Measurements from ENCODE around the gene GHITM. TPM values are rescaled to one million over a fixed set of nuclear protein-coding genes. Genes with fewer than 3 reads are reported as not detected.
"Not testable (repeated sequence)": the region's sequence is repeated elsewhere in the genome, so short reads cannot be mapped to it uniquely, and the experiment has no call there.

Gene GHITM
- polyA plus RNA-seq, 6 donors from 2014 or later: 241 to 563 (median 272) TPM

DNA sequence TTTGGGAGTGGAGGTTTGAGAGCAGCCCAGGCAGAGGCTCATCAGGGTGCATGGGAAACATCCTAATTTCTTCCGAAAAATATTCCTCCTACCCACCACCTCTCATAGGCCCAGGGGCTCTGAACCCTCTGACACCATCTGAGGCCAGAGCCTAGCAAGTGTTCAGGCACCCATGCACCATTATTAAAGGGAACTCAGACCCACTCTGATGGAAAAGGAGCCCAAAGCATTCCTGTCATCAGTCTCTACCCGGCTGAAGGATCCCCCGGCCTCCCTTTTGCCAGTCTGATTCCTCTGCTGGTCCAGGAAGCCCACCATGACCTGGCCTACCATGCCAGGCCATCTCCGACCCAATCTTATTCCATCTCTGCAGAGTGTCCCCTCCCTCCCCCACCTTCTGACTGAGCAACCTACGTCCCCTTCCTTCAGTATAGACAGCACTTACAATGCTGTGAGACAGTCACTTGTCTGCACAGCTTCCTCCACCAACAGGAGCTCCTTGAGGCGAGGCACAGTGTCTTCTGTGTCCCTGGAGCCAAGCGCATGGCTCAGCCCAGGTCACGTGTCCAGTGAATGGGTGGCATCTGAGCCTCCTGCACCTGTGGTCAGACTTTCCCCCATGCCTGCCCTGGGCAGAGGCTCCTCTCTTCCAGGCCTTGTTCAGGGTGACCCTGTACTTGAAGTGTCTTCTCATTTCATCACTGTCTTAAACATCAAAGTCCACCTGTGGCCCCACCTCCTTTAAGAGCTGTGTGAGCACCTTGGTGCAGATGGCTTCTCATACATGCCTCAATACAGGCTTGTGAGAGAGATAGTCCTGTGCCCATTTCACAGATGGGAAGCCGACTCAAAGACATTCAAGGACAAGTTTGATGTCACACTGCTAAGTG is 33.4 kb downstream of the GHITM start:
- Mint-ChIP-seq H3K9me3 (peaks cover 0 to 7% (median 2%) of the 10 kb centered on the region in 7 donors), H3K27me3 (no peaks in the 10 kb centered on the region), H3K27ac (peak overlapping the region; percentile 40 to 96 (median 92)), H3K36me3 (peaks cover under 1 to 2% of the 10 kb centered on the region in 2 donors), H3K4me3 (peak overlapping the region in 3 of 8 donors; percentile 16 to 74 (median 24)), H3K4me1 (peaks cover 12 to 25% (median 23%) of the 10 kb centered on the region in 3 donors)
- ATAC-seq (ENCODE audit: low read depth in 2 of 2): no peak
- no peak for DNase-seq

GRCh38 chr10:84173501-84173929 is 34.2 kb downstream of the GHITM start, which contains the start of gene GPR15LG:
Gene GPR15LG (plus strand): TSS chr10:84173801. CDS start chr10:84173852, 51 bp downstream.
- peaks cover 0 to 3% (median 0%) of the 10 kb centered on the region in 7 donors for H3K9me3 Mint-ChIP-seq
- peaks cover 12 to 25% (median 23%) of the 10 kb centered on the region in 3 donors for H3K4me1 Mint-ChIP-seq
- ATAC-seq (ENCODE audit: low read depth in 2 of 2) (no peak), DNase-seq (no peak)
- H3K4me3 Mint-ChIP-seq: peak within 1 kb of the TSS in 1 of 8 donors; percentile 30
- H3K27me3 Mint-ChIP-seq: no peaks in the 10 kb centered on the region
- H3K36me3 Mint-ChIP-seq: no peaks in the 10 kb centered on the region
- peak within 1 kb of the TSS in 5 of 6 donors; percentile 78 to 96 (median 86) for H3K27ac Mint-ChIP-seq

- Mint-ChIP-seq H3K27me3 (no peaks in the 10 kb centered on the region), H3K27ac (no peak overlapping the region), H3K4me3 (no peak overlapping the region), H3K4me1 (peaks cover 12 to 25% (median 23%) of the 10 kb centered on the region in 3 donors), H3K9me3 (peaks cover 0 to 3% (median 0%) of the 10 kb centered on the region in 7 donors), H3K36me3 (no peaks in the 10 kb centered on the region)
- ATAC-seq (ENCODE audit: low read depth in 2 of 2) (no peak), DNase-seq (no peak)
These were observed 36.1 kb downstream of the GHITM start for GRCh38 chr10:84175436-84175835.

GRCh38 chr10:84176351-84176750 is 37.0 kb downstream of the GHITM start:
- H3K4me3 Mint-ChIP-seq: peak overlapping the region in 1 of 8 donors; percentile 16
- peaks cover 0 to 3% (median 0%) of the 10 kb centered on the region in 7 donors for H3K9me3 Mint-ChIP-seq
- DNase-seq: no peak
- no peak for ATAC-seq (ENCODE audit: low read depth in 2 of 2)
- H3K27ac Mint-ChIP-seq: peak overlapping the region in 2 of 6 donors; percentile 5 to 20
- peaks cover 12 to 23% (median 23%) of the 10 kb centered on the region in 3 donors for H3K4me1 Mint-ChIP-seq
- no peaks in the 10 kb centered on the region for H3K36me3 Mint-ChIP-seq
- no peaks in the 10 kb centered on the region for H3K27me3 Mint-ChIP-seq

DNA sequence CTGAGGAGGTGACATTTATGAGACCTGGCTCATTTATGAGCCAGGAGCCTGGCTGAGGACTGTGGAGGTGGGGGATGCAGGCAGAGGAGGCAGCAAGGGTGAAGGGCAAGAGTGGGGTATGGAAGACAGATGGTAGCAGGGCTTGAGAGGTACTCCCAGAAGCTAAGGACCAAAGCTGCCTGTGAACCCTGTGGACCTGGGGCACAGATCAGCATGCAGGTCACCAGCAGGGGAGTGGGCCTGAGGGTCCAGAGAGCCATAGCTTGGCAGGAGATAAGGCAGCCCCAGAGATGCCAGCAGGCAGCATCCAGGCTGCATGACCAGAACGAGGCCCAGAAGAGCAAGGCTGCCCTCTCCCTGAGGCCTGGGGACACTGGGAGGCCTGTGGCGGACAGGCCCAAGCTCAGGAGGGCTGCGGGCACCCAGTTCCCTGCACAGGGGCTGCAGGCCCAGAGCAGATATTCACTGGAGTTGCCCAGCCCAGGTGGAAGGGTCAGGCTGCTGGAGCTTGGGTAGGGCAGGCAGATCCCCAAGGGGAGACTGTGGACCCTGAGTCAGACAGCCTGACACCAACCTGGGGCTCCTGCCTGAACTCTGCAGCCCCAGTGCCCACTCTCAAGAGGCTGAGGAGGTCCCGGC is 37.6 kb downstream of the GHITM start:
- H3K9me3 Mint-ChIP-seq: peaks cover 0 to 3% (median 0%) of the 10 kb centered on the region in 7 donors
- peak overlapping the region in 3 of 8 donors; percentile 16 to 71 (median 43) for H3K4me3 Mint-ChIP-seq
- no peak for DNase-seq
- ATAC-seq (ENCODE audit: low read depth in 2 of 2): no peak
- peaks cover 12 to 18% (median 17%) of the 10 kb centered on the region in 3 donors for H3K4me1 Mint-ChIP-seq
- peak overlapping the region in 1 of 6 donors; percentile 63 for H3K27ac Mint-ChIP-seq
- H3K36me3 Mint-ChIP-seq: no peaks in the 10 kb centered on the region
- no peaks in the 10 kb centered on the region for H3K27me3 Mint-ChIP-seq

DNA sequence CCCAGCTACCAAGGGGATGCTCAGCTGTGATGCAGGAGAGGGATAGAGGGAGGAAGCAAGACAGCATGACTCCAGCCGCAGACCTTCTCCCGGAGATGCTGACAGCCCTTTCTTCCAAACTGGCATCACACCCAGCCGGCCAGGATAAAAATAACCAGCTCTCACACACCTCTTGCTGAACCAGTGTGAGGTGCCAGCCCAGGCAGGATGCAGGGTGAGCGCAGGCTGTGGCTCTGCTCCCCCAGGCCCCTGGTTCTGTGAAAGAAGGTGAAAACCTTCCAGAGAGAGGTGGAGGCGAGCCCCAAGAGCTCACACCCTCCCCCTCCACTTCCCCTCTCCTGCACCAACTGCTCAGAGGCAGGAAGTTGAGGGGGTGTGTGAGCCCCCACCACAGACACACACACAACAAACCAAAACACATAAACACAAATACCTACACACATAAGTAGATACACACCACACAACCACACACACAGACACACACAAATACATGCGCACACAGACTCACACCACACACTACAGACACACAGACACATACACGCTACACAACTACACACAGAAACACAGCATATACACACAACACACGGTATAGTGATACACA is 38.3 kb downstream of the GHITM start:
- Mint-ChIP-seq H3K4me3 (no peak overlapping the region), H3K9me3 (peaks cover 0 to 2% (median 0%) of the 10 kb centered on the region in 7 donors), H3K27ac (peak overlapping the region in 1 of 6 donors; percentile 63), H3K27me3 (no peaks in the 10 kb centered on the region), H3K36me3 (no peaks in the 10 kb centered on the region), H3K4me1 (peaks cover 5 to 11% (median 11%) of the 10 kb centered on the region in 3 donors)
- DNase-seq (no peak), ATAC-seq (ENCODE audit: low read depth in 2 of 2) (peak; percentile 21 to 35)

DNA sequence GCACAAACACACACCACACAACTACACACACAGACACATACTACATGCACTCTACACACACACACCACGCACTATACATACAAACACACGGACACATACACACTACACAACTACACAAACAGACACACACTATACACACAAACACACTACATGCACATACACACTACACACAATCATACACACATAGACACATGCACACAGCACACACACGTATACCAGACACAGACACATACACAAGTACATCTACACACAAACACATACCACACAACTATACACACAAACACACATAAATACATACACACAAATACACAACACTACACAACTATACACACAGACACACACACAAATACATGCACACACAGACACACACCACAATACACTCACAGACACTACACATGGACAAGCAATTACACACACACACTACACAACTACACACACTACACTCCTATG is 38.9 kb downstream of the GHITM start:
- no peak overlapping the region for H3K4me3 Mint-ChIP-seq
- DNase-seq: no peak
- H3K36me3 Mint-ChIP-seq: no peaks in the 10 kb centered on the region
- H3K9me3 Mint-ChIP-seq: peaks cover 0 to 2% (median 0%) of the 10 kb centered on the region in 7 donors
- no peak overlapping the region for H3K27ac Mint-ChIP-seq
- ATAC-seq (ENCODE audit: low read depth in 2 of 2): no peak
- no peaks in the 10 kb centered on the region for H3K27me3 Mint-ChIP-seq
- H3K4me1 Mint-ChIP-seq: peaks cover 5 to 6% (median 5%) of the 10 kb centered on the region in 3 donors

DNA sequence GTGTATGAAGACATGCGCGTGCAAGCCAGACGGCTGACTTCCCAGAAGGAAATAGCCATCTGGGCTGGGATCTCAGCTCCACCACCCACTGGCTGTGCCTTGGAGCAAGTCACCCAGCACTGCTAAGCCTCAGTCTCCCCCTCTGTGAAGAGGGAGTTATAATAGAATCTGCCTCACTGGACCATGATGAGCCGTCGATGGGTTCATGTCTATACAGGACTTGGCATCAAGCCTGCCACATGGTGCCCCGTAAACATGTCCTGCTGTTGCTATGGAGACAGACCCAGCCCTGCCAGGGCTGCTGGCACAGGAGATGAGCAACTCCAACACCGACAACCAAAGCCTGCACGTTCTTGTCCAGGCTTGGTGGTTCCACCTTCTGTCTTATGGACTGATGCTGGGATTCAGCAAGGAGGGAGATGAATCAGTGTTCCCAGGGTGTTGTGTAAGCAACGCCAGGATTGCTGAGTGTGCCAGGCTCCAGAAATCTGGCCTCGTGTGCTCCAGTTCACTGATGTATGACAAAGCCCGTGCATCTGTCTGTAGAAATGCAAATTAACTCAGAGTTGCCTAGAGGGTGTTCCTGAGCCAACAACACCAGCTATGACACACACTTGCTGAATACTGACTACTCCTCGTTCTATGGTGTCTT is 39.9 kb downstream of the GHITM start:
- ATAC-seq (ENCODE audit: low read depth in 2 of 2) (peak; percentile 86 to 89), DNase-seq (peak; percentile 47)
- peaks cover 4 to 6% (median 5%) of the 10 kb centered on the region in 3 donors for H3K4me1 Mint-ChIP-seq
- peaks cover 0 to 2% (median 0%) of the 10 kb centered on the region in 7 donors for H3K9me3 Mint-ChIP-seq
- H3K36me3 Mint-ChIP-seq: no peaks in the 10 kb centered on the region
- no peaks in the 10 kb centered on the region for H3K27me3 Mint-ChIP-seq
- H3K27ac Mint-ChIP-seq: no peak overlapping the region
- no peak overlapping the region for H3K4me3 Mint-ChIP-seq

DNA sequence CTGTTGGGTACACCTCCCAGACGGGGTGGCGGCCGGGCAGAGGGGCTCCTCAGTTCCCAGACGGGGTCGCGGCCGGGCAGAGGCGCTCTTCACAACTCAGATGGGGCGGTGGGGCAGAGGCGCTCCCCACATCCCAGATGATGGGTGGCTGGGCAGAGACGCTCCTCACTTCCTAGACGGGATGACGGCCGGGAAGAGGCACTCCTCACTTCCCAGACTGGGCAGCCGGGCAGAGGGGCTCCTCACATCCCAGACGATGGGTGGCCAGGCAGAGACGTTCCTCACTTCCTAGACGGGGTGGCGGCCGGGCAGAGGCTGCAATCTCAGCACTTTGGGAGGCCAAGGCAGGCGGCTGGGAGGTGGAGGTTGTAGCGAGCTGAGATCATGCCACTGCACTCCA is 41.1 kb downstream of the GHITM start:
- H3K27ac Mint-ChIP-seq; ATAC-seq (ENCODE audit: low read depth in 2 of 2); H3K36me3 Mint-ChIP-seq; H3K9me3 Mint-ChIP-seq; H3K4me3 Mint-ChIP-seq; DNase-seq; H3K27me3 Mint-ChIP-seq: not testable (repeated sequence)
- H3K4me1 Mint-ChIP-seq: peaks cover 4 to 11% (median 5%) of the 10 kb centered on the region in 3 donors

DNA sequence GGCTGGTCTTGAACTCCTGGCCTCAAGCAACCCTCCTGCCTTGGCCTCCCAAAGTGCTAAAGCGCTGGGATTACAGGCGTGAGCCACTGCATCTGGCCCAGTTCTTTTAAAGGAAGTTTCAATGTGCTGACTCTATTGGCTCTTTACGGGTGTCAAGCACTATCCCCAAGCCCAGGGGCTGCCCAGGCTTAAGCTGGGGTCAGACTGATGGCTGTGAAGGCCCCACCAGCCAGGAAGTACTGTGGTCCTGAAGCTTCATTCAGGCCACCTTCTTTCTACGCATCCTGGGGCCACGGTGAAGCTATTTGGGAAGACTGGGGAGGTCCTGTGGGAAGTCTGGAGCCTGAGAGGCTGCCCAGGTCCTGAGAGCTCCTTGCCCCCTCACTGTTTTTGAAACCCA is 42.3 kb downstream of the GHITM start:
- H3K27ac Mint-ChIP-seq: peak overlapping the region in 1 of 6 donors; percentile 24
- DNase-seq: no peak
- H3K36me3 Mint-ChIP-seq: no peaks in the 10 kb centered on the region
- H3K27me3 Mint-ChIP-seq: peaks cover 0 to 8% (median 5%) of the 10 kb centered on the region in 3 donors
- H3K4me3 Mint-ChIP-seq: no peak overlapping the region
- H3K9me3 Mint-ChIP-seq: peaks cover 0 to 2% (median 0%) of the 10 kb centered on the region in 7 donors
- no peak for ATAC-seq (ENCODE audit: low read depth in 2 of 2)
- H3K4me1 Mint-ChIP-seq: peaks cover 3 to 8% (median 3%) of the 10 kb centered on the region in 3 donors

- H3K27me3 Mint-ChIP-seq: peaks cover 0 to 8% (median 5%) of the 10 kb centered on the region in 3 donors
- peaks cover 0 to 2% (median 0%) of the 10 kb centered on the region in 7 donors for H3K9me3 Mint-ChIP-seq
- H3K36me3 Mint-ChIP-seq: no peaks in the 10 kb centered on the region
- DNase-seq: no peak
- no peak overlapping the region for H3K4me3 Mint-ChIP-seq
- no peak overlapping the region for H3K27ac Mint-ChIP-seq
- H3K4me1 Mint-ChIP-seq: peaks cover 0 to 5% (median 0%) of the 10 kb centered on the region in 3 donors
- no peak for ATAC-seq (ENCODE audit: low read depth in 2 of 2)
These were observed 45.2 kb downstream of the GHITM start for GRCh38 chr10:84184517-84184916.

- DNase-seq: no peak
- Mint-ChIP-seq H3K4me1 (peaks cover 0 to 5% (median 0%) of the 10 kb centered on the region in 3 donors), H3K36me3 (no peaks in the 10 kb centered on the region), H3K27me3 (peaks cover 0 to 8% (median 5%) of the 10 kb centered on the region in 3 donors), H3K9me3 (peaks cover 0 to 2% (median 0%) of the 10 kb centered on the region in 7 donors), H3K4me3 (no peak overlapping the region), H3K27ac (no peak overlapping the region)
- ATAC-seq (ENCODE audit: low read depth in 2 of 2): no peak
These were observed 46.3 kb downstream of the GHITM start for GRCh38 chr10:84185526-84186175.

All from naive B cell (primary cell).